MCF 10A (cell line): Measurements from ENCODE around the gene GPR31. TPM values are rescaled to one million over a fixed set of nuclear protein-coding genes. Genes with fewer than 3 reads are reported as not detected.
"Not testable (repeated sequence)": the region's sequence is repeated elsewhere in the genome, so short reads cannot be mapped to it uniquely, and the experiment has no call there.

Experiments
- BruUV-seq: library from RNA; stranded (reverse); fragments of 400-500 nt; replicated peaks from 2 replicates; lab custom pipeline; 2021; lab: Mats Ljungman, UMichigan
- CTCF ChIA-PET: fragments of 300-600 bp; sonication (Branson Sonifier 250); formaldehyde crosslinking; extraction: SDS; loops from one replicate; lab custom pipeline; 2021; ENCODE audit warnings: antibody characterized with exemption, inconsistent platforms; lab: Yijun Ruan, JAX
- POLR2A ChIA-PET: fragments of 300-600, 350-650 bp; sonication (Branson Sonifier 250); formaldehyde crosslinking; extraction: SDS; loops from one replicate; lab custom pipeline; 2020; ENCODE audit warnings: antibody characterized with exemption, inconsistent platforms; lab: Yijun Ruan, JAX
- DNase-seq: peaks from one replicate; pipeline ENCODE4 v3.0.0-alpha.2; 2018; ENCODE audit not compliant: unreplicated experiment
- H3K27ac Mint-ChIP-seq: one replicate; pipeline ENCODE4 v1.8.0; 2022; ENCODE audit warnings: mild to moderate bottlenecking, low read depth, mixed read lengths; ENCODE audit not compliant: unreplicated experiment
- H3K27me3 Mint-ChIP-seq: one replicate; pipeline ENCODE4 v1.8.0; 2022; ENCODE audit warnings: mixed read lengths; ENCODE audit not compliant: insufficient read depth, unreplicated experiment
- H3K36me3 Mint-ChIP-seq: one replicate; pipeline ENCODE4 v1.8.0; 2022; ENCODE audit warnings: mild to moderate bottlenecking, moderate library complexity, mixed read lengths; ENCODE audit not compliant: insufficient read depth, unreplicated experiment
- H3K4me1 Mint-ChIP-seq: one replicate; pipeline ENCODE4 v1.8.0; 2022; ENCODE audit warnings: mixed read lengths; ENCODE audit not compliant: insufficient read depth, unreplicated experiment
- H3K4me3 Mint-ChIP-seq: one replicate; pipeline ENCODE4 v1.8.0; 2022; ENCODE audit warnings: mild to moderate bottlenecking, moderate library complexity, mixed read lengths; ENCODE audit not compliant: unreplicated experiment
- H3K9me3 Mint-ChIP-seq: one replicate; pipeline ENCODE4 v1.8.0; 2022; ENCODE audit warnings: mixed read lengths; ENCODE audit not compliant: unreplicated experiment
- intact Hi-C: fragments of 100-400 bp; cut with micrococcal nuclease; formaldehyde crosslinking; loops from 2 replicates; pipeline ENCODE4 v1.14.1; 2022
- total RNA-seq: library from RNA; stranded (reverse); gene quantifications from 2 replicates; pipeline ENCODE4 v1.2.3, GENCODE V29; 2022

The GPR31 gene
- total RNA-seq, 1 experiment from 2014 or later, result not detected

DNA sequence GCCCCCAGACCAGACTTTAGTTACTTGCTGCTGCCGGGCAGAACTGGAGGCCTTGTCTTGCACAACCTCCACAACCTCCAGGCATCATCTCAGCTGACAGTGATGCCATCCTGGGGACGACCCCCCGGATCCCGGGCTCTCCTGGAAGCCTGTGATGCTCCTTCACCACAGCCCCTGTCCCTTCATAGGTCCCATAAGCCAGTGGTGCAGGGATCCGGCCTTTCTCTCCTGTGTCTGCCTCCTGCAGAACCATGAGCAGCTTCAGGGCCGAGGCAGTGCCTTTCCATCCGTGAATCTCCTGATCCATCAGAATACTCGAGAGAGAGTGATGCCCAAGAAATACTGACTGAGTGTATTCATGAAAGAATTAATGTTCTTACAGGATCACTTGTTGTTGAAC lies 22.3 kb upstream of the GPR31 start:
- intact Hi-C loops, H3K9me3 Mint-ChIP-seq, H3K4me1 Mint-ChIP-seq, H3K4me3 Mint-ChIP-seq, H3K27ac Mint-ChIP-seq, BruUV-seq, POLR2A ChIA-PET, DNase-seq, H3K36me3 Mint-ChIP-seq, CTCF ChIA-PET: not testable (repeated sequence)
- H3K27me3 Mint-ChIP-seq, result peaks cover 14% of the 10 kb centered on the region

DNA sequence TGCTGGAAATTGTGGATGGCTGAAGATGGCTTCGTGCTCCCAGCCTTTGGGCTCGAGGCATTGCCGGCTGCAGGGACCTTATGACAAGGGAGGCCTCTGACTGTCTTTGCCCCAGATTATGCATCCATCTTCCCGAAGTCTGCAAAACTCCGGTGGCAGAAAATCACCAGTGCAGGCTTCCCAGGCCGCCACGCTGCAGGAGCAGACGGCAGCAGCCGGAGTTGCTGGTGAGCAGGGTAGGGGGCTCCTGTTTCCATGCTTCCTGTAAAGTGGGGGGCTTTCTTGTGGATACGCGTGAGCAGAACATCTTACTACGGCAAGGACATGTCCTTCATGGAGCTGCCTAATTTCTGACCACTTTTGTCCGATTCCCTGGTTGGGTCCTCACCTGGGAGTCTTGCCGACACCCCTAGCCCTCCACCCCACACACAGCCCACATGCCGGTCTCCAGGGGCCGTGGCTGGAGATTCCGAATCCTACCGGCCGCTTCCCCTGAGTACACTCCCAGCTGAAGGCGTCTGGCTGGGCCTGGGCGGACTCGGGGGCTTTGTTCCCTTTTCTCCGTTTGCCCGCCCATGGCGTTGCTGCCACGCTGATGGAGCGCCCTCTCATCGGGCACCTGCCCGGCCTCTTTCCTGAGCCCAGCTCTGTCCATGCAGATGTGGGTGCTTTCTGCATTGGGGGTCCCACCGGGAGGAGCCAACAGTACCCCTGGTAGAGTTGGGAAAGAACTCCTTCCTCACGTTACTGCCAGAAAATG lies 21.3 kb upstream of the GPR31 start:
- not testable (repeated sequence) for H3K9me3 Mint-ChIP-seq

DNA sequence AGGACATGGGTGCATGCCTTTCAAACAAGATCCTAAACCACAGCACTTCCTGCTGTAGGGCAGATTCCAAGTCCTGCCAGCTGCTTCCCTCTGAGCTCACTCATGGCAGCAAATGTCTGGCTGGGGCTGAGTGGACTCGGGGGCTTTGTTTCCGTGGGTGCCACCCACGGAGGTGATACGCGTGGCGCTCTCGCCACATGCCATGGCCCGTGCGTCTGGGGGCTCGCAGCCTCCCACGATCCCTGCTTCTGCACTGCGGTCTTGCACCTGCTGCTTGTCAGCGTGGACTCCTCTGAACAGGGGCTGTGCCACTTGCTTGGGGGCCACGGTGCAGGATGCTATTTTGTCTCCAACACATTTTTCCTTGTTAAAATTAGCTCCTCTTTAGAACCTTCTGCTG lies 19.5 kb upstream of the GPR31 start:
- CTCF ChIA-PET, DNase-seq, POLR2A ChIA-PET, H3K9me3 Mint-ChIP-seq, H3K36me3 Mint-ChIP-seq, intact Hi-C loops, H3K27ac Mint-ChIP-seq, H3K4me3 Mint-ChIP-seq, H3K4me1 Mint-ChIP-seq, BruUV-seq: not testable (repeated sequence)
- H3K27me3 Mint-ChIP-seq, result peaks cover 22% of the 10 kb centered on the region

More for the DNA sequence above, 21.3 kb upstream of the GPR31 start:
- H3K4me1 Mint-ChIP-seq, BruUV-seq, H3K4me3 Mint-ChIP-seq, CTCF ChIA-PET, H3K27ac Mint-ChIP-seq, intact Hi-C loops, DNase-seq, H3K36me3 Mint-ChIP-seq, POLR2A ChIA-PET: not testable (repeated sequence)
- peaks cover 14% of the 10 kb centered on the region for H3K27me3 Mint-ChIP-seq

- H3K9me3 Mint-ChIP-seq, CTCF ChIA-PET, H3K27ac Mint-ChIP-seq, POLR2A ChIA-PET, BruUV-seq, H3K4me1 Mint-ChIP-seq, H3K36me3 Mint-ChIP-seq, H3K4me3 Mint-ChIP-seq, intact Hi-C loops, DNase-seq: not testable (repeated sequence)
- H3K27me3 Mint-ChIP-seq, result peaks cover 46% of the 10 kb centered on the region
These were observed 14.2 kb upstream of the GPR31 start for GRCh38 chr6:167172011-167172410.

DNA sequence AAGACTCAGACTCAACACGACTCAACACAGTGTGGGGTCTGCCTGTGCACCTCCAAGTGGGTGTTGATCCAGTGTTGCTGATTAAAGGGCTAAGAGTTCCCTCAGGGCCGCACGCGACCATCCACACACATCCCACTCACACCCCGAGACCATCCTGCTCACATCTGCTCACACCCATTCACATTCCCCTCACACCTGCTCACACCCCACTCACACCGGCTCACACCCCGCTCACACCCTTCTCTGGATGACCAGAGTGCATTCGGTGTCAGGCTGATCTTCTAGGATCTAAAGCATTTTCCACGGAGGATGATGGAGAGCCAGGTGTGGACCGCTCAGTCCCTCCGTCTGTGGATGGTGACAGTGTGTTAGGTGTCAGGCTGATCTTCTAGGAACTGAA lies 13.5 kb upstream of the GPR31 start:
- intact Hi-C loops, H3K9me3 Mint-ChIP-seq, POLR2A ChIA-PET, H3K27ac Mint-ChIP-seq, H3K4me1 Mint-ChIP-seq, H3K4me3 Mint-ChIP-seq, BruUV-seq, DNase-seq, H3K36me3 Mint-ChIP-seq: not testable (repeated sequence)
- CTCF ChIA-PET, result interaction anchor here (0.6 kb wide), 1 partner anchor 225 kb away, joined by 3 read pairs; no protein-coding TSS in a partner anchor
- H3K27me3 Mint-ChIP-seq, result peaks cover 50% of the 10 kb centered on the region

GRCh38 chr6:167169867-167170266 lies 12.1 kb upstream of the GPR31 start:
- POLR2A ChIA-PET, H3K36me3 Mint-ChIP-seq, DNase-seq, intact Hi-C loops, BruUV-seq, H3K27ac Mint-ChIP-seq, H3K9me3 Mint-ChIP-seq, H3K4me3 Mint-ChIP-seq, H3K4me1 Mint-ChIP-seq, CTCF ChIA-PET: not testable (repeated sequence)
- peaks cover 65% of the 10 kb centered on the region for H3K27me3 Mint-ChIP-seq

- H3K4me3 Mint-ChIP-seq, BruUV-seq, intact Hi-C loops, CTCF ChIA-PET, H3K36me3 Mint-ChIP-seq, H3K9me3 Mint-ChIP-seq, POLR2A ChIA-PET, H3K27ac Mint-ChIP-seq, H3K4me1 Mint-ChIP-seq, DNase-seq: not testable (repeated sequence)
- peaks cover 72% of the 10 kb centered on the region for H3K27me3 Mint-ChIP-seq
These were observed 10.5 kb upstream of the GPR31 start for GRCh38 chr6:167168296-167168695.

- intact Hi-C loops, H3K4me1 Mint-ChIP-seq, CTCF ChIA-PET, H3K9me3 Mint-ChIP-seq, POLR2A ChIA-PET, DNase-seq, BruUV-seq, H3K36me3 Mint-ChIP-seq, H3K27ac Mint-ChIP-seq, H3K4me3 Mint-ChIP-seq: not testable (repeated sequence)
- peaks cover 68% of the 10 kb centered on the region for H3K27me3 Mint-ChIP-seq
These were observed 9.9 kb upstream of the GPR31 start for GRCh38 chr6:167167699-167168098.
